Measurements from ENCODE around the gene FLT4.

GRCh38 chr5:180691046-180691445 is 41.6 kb upstream of the FLT4 start:
- TF ChIP-seq CTCF (IDR thresholded peaks at IDR 0.05) (no peak), EP300 (IDR thresholded peaks at IDR 0.05) (no peak), POLR2AphosphoS5 (IDR thresholded peaks at IDR 0.05) (no peak), POLR2A (IDR thresholded peaks at IDR 0.05) (no peak)
